HG03097 (cell line): ENCODE measurements around the gene SLC4A7.

Experiments
- ATAC-seq: cut with Tn5 transposase; IDR thresholded peaks from one replicate; pipeline ENCODE4 v1.9.1; 2021; ENCODE audit not compliant: unreplicated experiment, low FRiP score

Gene SLC4A7

GRCh38 chr3:27368831-27369607, 115.2 kb downstream of the SLC4A7 start, which contains the start of gene NEK10:
Gene NEK10 (minus strand): TSS chr3:27369383. CDS start chr3:27352882, 16,501 bp downstream.
- ATAC-seq: peak; percentile 100

- ATAC-seq: no peak
These were observed 118.1 kb downstream of the SLC4A7 start for GRCh38 chr3:27366062-27366591.

GRCh38 chr3:27360113-27361078, 123.8 kb downstream of the SLC4A7 start:
- ATAC-seq: peak; percentile 61

- ATAC-seq: no peak
These were observed 125.8 kb downstream of the SLC4A7 start for GRCh38 chr3:27358372-27358771.

GRCh38 chr3:27357665-27358258, 126.4 kb downstream of the SLC4A7 start:
- peak; percentile 73 for ATAC-seq

DNA sequence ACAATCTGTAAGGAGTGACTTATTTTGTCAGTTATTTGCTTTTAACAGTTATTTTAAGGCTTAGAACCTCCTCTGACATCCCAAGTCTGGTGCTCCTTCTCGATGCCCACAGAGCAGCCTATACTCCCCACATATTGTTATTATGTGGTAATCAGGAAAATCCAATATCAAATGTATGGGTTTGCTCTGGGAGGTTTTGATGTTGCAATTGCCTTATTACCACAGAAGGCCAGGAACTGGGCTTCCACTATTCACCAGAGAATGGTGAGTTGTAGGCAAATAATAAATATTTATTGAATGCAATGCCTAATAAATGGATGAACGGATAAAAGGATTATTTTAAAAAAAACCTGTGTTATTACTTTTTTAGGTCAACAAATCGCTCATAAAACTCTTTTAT, 127.2 kb downstream of the SLC4A7 start:
- no peak for ATAC-seq

GRCh38 chr3:27354588-27355203, 129.5 kb downstream of the SLC4A7 start:
- no peak for ATAC-seq

DNA sequence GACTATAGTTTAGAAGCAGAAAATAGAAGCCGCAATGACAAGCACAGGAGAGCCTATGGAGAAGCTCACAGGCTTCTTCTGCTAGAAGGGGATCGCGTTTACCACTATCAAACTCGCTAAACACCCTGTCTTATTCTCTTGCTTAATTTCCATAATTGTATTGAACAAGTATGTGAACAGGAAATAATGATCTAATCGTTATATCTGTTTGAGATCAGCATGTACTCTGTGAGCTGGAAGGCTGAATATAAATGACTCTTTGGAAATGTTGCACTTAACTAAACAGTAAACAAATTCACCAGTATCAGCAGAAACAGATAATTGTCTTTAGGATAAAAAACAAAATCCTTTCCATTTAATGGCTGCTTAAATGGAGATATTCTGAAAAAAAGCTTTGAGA, 130.0 kb downstream of the SLC4A7 start:
- ATAC-seq: no peak

- no peak for ATAC-seq
These were observed 131.0 kb downstream of the SLC4A7 start for GRCh38 chr3:27353221-27353620.

GRCh38 chr3:27352047-27352446, 132.1 kb downstream of the SLC4A7 start:
- no peak for ATAC-seq

GRCh38 chr3:27349832-27350231, 134.4 kb downstream of the SLC4A7 start:
- no peak for ATAC-seq

- ATAC-seq: no peak
These were observed 138.0 kb downstream of the SLC4A7 start for GRCh38 chr3:27345959-27346865.

DNA sequence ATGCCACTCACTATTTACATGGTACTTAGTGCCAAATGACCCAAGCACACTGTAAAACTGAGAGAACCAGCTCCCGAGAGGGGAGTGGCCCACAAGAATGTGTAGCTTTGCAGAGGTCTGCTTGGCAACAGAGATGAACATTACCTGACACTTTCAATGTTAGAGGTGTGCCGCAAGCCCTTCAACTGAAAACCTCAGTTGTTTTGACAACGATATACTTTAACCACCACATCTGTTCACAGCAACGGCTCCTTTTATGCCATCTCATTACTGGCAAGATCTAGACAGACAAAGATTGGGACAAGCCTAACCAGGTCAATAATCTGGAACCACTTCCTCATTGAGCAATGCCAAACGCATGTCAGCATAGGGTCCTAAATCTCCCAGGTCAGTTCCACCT, 138.7 kb downstream of the SLC4A7 start:
- ATAC-seq: peak; percentile 48

- no peak for ATAC-seq
These were observed 139.1 kb downstream of the SLC4A7 start for GRCh38 chr3:27345045-27345444.

GRCh38 chr3:27344192-27344591, 140.0 kb downstream of the SLC4A7 start:
- ATAC-seq: no peak

- ATAC-seq: no peak
These were observed 141.9 kb downstream of the SLC4A7 start for GRCh38 chr3:27342267-27342666.

DNA sequence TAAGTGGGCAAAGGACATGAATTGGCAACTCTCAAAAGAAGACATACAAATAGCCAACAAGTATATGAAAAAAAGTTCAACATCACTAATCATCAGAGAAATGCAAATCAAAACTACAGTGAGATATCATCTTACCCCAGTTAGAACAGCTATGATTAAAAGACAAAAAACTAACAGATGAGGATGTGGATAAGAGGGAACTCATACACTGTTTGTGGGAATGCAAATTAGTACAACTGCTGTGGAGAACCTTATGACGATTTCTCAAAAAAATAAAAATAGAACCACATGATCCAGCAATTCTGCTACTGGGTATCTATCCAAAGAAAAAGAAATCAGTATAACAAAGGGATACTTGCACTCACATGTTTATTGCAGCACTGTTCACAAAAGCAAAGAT, 143.7 kb downstream of the SLC4A7 start:
- peak; percentile 79 for ATAC-seq

DNA sequence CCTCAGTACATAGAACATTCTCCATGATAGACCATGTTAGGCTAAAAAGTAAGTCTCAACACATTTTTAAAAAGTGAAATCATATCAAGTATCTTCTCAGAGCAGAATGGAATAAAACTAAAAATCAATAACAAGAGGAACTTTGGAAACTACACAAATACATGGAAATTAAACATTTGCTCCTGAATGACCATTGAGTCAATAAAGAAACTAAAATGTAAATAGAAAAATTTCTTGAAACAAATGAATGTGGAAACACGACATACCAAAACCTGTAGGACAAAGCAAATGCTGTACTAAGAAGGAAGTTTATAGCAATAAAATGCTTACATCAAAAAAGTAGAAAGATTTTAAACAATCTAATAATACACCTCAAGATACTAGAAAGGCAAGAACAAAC, 148.6 kb downstream of the SLC4A7 start:
- ATAC-seq: no peak

- ATAC-seq: no peak
These were observed 150.3 kb downstream of the SLC4A7 start for GRCh38 chr3:27333843-27334242.
